RCC 7860 (cell line): Measurements from ENCODE around the gene ECI2.
"Not testable (repeated sequence)": the region's sequence is repeated elsewhere in the genome, so short reads cannot be mapped to it uniquely, and the experiment has no call there.

ENCODE experiments used
- DNase-seq: peaks from one replicate; pipeline ENCODE4 v3.0.0-alpha.2; 2015; ENCODE audit warnings: low spot score
- FAIRE-seq: peaks from 2 replicates; lab custom pipeline; 2012; peaks lifted over from hg19 to GRCh38; lab: Jason Lieb, UNC

The ECI2 gene

GRCh38 chr6:4139272-4139671 is 3.9 kb upstream of the ECI2 start:
- no peak for FAIRE-seq
- DNase-seq = no peak

DNA sequence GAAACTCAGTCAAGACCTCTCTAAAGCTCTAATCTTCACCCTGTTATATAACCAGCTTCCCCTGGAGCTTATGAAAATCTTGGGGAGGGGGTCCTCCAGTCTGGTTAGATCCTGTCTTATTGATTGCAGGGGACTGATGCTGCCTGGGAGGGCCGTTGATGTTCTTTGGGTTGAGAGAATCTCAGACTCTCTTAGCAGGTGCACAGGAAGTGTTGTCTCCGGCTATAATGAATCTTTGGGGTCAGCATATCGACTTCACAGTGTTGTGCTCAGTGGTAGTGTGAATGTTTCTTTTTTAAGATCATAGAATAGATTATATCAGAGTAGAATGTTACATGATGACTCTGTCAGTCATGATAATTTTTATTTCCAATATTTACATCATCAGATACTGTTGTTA is 2.8 kb upstream of the ECI2 start:
- FAIRE-seq = no peak
- DNase-seq = no peak

- FAIRE-seq = no peak
- no peak for DNase-seq
These were observed 1.0 kb upstream of the ECI2 start for GRCh38 chr6:4136354-4136831.

DNA sequence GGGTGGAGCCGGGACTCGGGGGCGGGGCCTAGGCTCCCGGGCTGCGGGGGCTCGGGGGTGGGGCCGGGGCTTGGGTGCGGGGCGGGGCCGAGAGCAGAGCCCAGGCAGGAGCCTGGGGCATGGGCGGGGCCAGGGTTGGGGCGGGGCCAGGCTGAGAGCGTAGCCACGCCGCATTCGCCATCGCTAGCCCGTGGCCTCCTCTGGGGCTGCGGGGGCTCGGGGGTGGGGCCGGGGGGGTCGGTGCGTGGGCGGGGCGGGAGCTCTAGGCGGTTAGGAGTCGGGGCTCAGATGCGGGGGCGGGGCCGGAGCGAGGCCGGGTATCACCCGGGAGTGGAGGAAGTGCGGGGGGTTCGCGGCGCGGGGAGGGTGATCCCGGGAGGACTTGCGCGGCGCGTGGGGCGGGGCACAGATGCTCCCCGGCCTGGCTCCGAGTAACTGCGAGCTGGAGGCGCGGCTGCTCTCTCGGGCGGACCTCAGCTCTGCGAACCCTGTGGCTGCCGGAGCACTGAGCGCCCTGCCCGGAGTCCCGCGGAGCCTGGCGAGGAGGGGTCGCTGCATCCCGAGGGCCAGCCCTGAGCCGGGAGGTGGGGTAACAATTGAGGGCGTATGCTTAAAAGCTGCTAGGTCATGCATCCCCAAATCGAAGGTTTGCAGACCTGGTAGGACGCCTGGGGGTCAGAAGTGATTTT is 434 bp upstream of the ECI2 start:
- FAIRE-seq (no peak), DNase-seq (peak; percentile 80)

DNA sequence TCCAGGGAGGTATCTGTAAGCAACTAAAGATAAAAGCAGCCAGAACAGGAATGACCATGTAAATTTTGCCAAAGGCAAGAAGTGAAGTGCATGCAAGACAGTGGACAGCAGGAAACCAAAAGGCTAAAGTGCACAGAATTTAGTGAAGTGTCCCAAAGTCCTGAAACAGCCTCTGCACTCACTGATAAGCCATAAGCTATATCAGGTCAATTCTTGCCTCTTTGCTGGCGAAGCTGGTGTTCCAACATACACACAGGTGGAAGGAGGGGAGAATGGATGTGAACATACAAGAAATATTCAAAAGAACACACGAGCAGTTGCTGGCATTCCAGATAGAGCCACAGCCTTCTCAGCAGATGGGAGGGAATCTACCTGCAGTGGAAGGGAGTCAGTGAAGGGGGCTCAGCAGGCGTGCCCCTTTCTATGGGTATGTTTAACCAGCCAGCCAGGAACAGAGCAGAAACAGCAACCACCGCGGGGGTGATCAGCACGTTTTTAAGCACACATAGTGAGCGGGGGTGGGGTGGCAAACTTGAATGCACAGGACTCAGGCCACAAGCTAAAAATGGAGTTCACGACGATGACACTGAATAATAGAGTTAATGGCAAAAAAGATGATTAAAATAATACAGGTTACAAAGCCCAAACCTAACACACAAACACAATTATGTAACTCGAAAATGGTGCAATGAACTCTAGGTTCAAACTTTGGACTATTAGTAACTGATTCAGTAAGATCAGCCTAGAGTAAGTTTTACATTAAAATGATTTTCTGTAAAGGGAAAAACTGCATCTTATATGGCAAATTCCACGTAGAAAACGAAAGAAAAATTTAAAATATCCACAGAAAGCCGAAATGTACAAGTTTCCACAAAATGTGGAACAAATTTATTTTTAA is 1.2 kb downstream of the ECI2 start:
- DNase-seq = no peak
- FAIRE-seq = no peak

DNA sequence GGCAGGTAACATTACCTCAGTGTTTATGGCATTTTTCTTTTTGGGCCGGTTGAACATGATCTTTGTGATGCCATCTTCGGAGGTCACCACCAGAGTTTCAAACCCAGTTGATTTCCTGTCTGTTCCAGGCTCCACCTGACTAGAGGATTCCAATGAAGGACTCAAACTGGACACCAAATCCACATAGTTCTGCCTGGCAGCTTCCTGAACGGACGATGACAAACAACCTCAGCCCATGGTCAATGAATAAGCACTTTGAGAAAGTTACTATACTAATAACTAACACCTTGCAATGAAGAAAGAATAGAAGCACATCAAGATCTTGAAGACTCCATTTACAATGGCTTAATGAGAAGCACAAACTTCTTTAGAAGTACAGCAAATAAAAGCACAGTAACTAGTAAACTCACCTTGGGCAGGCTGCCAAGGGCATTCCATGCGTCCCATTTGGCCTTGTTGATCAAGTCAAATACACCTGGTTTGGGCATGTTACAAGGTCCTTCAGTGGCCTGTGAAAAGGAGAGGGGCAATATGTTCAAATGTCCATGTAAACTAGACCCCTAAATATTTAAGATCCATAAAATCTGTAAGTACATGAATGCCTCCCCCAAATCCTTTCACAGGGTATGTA is 4.9 kb downstream of the ECI2 start:
- FAIRE-seq = no peak
- no peak for DNase-seq

DNA sequence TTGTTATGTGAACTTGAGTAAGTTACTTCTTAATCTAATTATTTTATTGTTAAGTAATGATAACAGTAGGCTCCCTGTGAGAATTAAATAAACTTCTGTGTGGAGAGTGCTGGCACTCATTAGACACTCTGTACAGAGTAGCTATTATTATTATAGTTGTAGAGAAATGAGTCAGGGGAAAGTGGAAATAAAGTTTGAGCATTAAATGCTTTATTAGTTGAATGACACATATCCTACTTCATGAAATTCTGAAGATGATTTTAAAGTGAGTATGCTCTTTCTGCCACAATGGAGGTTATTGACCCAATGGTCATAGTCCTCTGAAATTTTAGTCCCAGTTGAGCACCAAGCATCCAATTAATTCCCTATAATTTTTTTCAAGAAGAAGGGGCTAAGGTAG is 5.9 kb downstream of the ECI2 start:
- DNase-seq (no peak), FAIRE-seq (no peak)

GRCh38 chr6:4128748-4129147 is 6.6 kb downstream of the ECI2 start:
- FAIRE-seq (no peak), DNase-seq (no peak)

DNA sequence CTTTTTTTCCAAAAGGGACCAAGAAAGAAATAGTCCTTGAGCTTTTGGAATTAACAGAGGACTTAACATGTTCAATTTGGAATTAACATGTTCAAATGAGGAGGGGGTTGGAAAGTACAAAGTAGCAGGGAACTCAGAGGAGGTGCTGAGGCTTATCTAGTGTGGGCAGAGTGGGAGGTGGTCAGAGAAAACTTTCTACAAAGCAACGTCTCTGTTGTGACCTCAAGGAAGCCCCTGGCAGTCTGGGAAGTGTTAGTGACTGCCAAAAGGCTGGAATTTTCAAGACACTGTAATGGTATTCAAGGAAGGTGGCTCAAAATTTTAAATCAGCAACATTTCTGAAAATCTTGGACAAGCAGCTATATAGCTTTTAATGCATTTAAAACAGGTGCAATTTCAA is 7.3 kb downstream of the ECI2 start:
- FAIRE-seq (no peak), DNase-seq (no peak)

- FAIRE-seq (peak; percentile 91), DNase-seq (peak; percentile 87)
These were observed 9.2 kb downstream of the ECI2 start for GRCh38 chr6:4125933-4126864.

- FAIRE-seq (no peak), DNase-seq (no peak)
These were observed 9.9 kb downstream of the ECI2 start for GRCh38 chr6:4125500-4125899.

GRCh38 chr6:4124351-4124750 is 11.0 kb downstream of the ECI2 start:
- no peak for FAIRE-seq
- DNase-seq = no peak

DNA sequence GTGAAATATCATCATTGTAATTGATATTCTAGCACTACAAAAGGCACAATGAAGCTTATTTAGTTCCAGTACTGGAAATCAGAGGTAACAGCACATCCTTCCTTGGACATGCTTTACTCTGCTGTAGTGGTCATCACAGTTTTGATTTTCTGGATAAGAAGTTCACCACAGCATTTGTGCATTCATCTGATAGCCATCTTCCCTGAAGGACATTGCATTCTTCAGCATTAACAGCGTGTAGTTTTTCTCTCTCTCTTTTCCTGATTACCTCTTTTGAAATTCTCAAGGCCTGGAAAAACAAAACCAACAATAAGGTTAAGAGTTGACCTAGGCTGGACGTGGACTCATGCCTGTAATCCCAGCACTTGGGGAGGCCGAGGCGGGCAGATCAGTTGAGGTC is 19.6 kb downstream of the ECI2 start:
- FAIRE-seq (no peak), DNase-seq (no peak)

DNA sequence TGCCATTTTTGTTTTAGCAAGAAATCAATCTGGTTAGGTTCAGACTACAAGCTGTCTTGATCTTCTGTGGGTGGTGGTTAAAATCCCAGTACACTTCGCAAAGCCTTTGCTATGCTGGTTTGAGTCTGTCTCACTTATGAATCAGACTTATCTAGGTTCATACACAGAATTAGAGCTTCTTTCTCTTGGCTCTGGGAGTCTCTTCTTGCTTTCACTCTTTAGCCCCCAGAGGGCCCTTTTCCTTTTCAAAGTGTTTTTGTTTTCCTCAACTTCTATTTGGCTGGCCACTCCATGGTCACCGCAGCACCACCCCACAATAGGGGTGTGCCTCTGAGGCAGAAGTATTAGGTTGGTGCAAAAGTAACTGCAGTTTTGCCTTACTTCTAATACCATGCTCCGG is 21.3 kb downstream of the ECI2 start:
- no peak for FAIRE-seq
- no peak for DNase-seq

GRCh38 chr6:4113649-4114048 is 21.7 kb downstream of the ECI2 start:
- no peak for FAIRE-seq
- DNase-seq = no peak

- no peak for DNase-seq
- no peak for FAIRE-seq
These were observed 23.0 kb downstream of the ECI2 start for GRCh38 chr6:4112366-4112765.

DNA sequence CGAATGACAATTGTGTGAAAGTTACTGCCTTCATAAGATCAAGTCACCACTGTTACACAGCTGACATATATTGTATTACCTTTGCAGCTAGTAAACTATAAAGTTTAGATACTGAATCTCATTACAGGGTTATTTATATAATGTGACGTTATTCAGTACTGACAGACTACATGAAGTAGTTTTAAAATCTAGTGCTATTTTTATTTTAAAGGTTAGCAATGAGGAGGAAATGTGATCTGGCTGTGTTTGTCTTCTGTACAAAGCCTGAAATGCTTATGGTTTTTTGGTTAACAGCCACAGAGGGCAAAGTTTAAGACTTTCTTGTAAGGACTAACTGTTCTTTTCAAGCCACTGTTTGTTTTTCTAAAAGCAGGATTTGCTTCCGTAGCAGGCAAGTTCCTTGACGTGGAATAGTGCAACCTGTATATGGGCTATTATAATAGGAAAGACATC is 26.0 kb downstream of the ECI2 start:
- FAIRE-seq = peak; percentile 10
- not testable (repeated sequence) for DNase-seq

GRCh38 chr6:4108561-4109093 is 26.7 kb downstream of the ECI2 start:
- DNase-seq = no peak
- FAIRE-seq = no peak

DNA sequence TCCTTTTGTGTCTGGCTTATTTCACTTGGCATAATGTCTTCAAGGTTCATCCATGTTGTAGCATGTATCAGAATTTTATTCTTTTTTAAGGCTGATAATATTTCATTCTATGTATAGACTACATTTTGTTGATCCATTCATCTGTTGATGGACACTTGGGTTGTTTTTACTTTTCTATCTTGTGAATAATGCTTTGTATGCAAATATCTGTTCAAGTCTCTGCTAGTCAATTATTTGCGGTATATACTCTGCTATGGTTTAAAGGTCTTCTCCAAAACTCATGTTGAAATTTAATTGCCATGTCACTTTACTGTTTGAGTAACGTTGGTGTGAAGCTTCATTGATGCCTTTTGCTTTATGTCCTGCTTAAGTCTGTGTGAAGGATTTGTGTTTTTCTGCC is 27.5 kb downstream of the ECI2 start:
- FAIRE-seq (no peak), DNase-seq (no peak)

DNA sequence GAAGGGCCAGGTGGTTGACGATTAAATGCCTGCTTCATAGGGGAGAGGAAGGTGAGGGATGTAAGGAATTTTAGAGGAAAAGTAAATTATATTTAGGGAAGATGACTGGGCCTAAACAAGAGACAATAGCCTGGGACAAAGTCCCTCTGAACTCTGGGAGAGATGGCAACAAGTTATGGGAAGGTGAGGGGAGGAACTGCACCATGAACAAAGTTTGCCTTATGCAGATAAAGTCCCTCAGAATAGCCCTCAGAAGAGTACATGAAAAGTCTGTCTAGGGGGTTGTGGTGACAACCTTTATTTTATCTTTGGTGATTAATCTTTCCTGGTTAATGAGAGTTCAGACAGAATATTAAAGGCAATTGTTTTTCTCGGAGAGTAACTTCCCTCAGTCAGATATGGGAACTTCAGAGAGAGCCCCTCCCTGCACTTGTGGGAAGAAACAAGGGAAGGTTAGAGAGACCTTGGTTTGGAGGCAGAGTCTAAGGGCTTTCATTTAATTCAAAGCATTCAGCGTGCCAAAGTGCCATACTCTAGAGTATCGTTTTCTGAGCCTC is 29.3 kb downstream of the ECI2 start:
- no peak for DNase-seq
- FAIRE-seq = no peak
